ENCODE data around the gene STK11IP.

The STK11IP gene

DNA sequence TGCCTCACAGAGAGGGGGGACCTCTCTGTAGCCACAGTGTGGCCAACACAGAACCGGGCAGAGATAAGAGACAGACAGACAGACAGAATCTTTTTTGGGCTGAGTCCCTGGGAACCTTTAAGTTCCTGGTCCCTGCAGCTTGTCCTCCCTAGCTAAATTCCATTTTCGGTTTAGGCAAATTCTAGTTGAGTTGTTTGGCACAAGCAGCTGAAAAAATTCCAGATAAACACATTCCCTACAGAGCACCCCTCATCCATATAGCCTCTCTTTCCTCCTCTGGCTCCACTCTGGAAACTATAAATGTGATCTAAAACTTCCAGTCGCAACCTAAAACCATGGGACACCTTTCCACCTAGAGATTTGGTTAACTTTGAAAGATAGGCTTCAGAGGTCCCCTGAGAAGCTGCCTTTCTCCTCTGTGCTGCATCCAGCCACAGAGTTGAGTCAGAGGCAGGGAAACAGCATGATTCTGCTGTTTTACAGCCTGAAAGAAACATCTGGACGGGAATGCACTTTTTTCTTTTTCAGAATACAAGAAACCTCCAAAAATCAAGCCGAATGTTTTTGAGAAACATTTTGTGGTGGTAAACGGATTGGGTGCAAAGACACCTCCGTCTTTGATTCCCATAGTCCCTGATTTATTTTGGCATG is 60.7 kb downstream of the STK11IP start:
- no peak for DNase-seq

DNA sequence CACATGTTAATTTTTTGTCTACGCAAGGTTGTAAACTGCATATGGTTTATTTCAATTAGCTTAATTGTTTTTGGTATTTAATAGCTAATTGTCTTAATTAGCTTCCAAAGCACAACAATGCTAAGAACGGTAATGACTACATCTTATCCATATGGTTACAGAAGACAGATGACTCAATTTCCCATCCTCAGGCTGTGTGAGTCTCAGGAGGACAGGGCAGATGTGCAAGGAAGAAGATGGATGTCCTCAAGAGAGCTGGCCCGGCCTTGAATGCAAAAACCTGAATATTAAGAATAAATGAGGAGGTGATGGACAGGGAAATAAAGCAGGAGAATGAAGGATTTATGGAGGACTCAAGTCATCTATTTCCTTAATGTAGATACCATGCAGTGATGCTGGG is 61.2 kb downstream of the STK11IP start:
- no peak for DNase-seq

- DNase-seq, result no peak
Observed at GRCh38 chr2:219661197-219661954, 63.7 kb downstream of the STK11IP start.

DNA sequence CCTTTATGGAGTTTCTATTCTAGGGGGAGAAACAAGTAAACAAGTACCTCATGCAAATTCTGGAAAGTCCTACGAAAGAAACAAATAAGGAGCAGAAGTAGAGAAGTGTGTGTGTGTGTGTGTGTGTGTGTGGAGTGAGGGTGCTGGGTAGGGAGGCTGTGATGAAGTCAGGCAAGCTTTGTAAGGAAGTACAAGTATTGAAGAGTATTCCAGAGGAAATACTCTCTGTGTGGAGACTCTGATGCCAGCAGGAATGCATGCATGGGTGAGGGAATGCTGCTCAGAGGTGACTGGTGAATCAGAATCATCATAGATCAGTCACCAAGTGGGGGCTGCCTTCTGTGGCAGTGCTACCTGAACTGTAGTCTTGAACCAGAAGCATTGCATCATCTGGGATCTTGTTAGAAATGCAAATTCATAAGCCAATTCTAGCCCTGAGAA is 64.3 kb downstream of the STK11IP start:
- DNase-seq, result no peak

GRCh38 chr2:219662566-219662965 is 64.9 kb downstream of the STK11IP start:
- no peak for DNase-seq

DNA sequence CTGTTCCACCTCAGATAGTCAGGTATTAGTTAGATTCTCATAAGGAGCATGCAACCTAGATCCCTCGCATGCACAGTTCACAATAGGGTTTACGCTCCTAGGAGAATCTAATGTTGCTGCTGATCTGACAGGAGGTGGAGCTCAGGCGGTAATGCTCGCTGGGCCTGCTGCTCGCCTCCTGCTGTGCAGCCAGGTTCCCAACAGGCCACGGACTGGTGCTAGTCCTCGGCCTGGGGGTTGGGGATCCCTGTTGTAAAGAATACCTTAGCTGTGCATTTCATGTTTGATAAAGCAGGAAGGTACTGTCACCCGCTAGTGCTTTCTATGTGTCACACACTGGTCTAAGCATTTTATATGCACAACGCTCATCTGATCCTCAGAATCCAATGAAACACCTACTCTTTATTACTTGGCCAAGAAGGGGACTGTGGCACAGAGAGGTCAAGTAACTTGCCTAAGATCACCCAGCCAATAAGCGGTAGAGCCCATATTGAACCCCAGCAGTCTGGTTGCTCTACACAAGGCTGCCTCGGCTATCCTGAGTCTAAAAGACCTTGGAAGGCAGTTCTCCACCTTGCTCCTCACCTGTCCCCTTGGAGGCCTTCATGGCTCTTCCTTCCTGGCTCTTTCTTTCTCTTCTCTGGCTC is 65.6 kb downstream of the STK11IP start:
- DNase-seq, result no peak

- no peak for DNase-seq
Observed at GRCh38 chr2:219664041-219664440, 66.4 kb downstream of the STK11IP start.

DNA sequence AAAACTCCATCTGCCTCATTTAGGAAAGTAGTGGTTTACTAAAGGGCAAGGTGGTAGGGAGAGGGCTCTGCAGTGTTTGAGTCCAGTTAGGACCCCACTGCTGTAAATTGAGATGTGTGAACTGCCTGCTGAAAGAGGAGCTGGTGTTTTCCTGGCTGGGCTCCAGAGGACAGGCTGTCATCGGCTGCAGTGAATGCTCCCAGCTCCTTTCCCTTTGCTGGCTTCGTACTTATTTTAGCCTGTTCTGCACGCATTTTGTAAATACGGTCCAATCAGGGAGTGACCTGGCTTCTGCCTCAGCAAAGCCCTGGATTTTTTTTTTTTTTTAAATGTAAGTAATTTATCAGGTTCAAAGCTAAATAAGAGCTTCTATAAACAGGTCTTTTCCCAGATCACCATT is 67.3 kb downstream of the STK11IP start:
- no peak for DNase-seq

DNA sequence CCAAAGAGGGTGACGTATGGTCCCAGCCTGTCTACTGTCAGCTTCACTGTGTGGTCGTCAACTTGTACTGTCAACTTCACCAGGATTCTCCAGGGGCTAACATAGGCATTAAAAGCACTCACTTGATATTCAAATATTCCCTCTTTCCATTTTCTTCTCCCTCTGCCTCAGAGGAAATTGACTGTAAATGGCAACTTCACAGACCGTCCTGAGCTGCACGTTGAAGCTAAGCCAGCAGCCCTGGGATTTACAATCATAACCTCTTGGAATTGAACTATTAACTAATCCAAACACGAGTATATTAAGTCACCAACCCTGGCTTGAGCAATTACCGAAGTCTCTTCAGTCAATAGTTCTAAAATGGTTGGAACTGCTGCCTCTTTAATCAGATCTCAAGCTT is 68.3 kb downstream of the STK11IP start:
- no peak for DNase-seq

Measured in NCI-H146 (cell line).